ENCODE measurements around the gene CEP85. TPM values are rescaled to one million over a fixed set of nuclear protein-coding genes. Genes with fewer than 3 reads are reported as not detected.

Gene CEP85
- total RNA-seq, 3 donors from 2014 or later = 10.7 to 15.9 (median 15.6) TPM

DNA sequence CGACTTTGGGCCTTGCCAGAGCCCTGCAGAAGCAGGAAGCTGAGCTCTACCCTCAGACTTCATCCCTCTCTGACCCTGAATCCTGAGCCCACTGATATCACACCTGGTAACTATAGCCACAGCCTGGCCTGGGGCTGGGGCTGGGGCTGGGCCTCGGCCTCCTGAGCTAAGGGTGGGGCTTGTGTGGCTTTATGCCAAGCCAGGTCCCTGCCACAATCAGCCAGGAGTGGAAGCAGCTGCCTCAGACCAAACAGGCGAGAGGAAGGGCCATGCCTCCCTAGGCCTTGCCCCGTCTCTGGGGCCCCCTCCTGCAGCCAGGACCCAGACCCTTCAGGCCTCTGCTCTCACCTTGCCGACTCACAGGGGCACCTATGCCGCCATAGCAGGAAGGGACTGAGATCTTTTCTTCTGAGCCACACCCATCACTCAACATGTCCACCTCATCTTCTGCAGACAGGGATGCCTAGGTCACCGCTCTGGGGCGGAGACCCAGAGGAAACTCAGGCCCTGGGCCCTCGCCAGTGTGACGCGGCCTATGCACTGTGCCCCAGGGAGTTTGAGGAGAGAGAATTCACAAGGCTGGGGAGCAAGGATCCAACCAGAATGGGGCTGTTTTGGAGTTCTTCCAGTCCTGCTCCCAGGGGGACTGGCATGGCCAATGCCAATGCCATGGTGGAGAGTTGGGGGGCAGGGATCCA is 66.7 kb downstream of the CEP85 start:
- Histone ChIP-seq H3K4me3 (no peak overlapping the region), H3K36me3 (ENCODE audit: low read depth) (no peaks in the 10 kb centered on the region), H3K9me3 (no peaks in the 10 kb centered on the region), H3K4me1 (ENCODE audit: low read depth) (peaks cover 3% of the 10 kb centered on the region)
- TF ChIP-seq, protein P1, sequence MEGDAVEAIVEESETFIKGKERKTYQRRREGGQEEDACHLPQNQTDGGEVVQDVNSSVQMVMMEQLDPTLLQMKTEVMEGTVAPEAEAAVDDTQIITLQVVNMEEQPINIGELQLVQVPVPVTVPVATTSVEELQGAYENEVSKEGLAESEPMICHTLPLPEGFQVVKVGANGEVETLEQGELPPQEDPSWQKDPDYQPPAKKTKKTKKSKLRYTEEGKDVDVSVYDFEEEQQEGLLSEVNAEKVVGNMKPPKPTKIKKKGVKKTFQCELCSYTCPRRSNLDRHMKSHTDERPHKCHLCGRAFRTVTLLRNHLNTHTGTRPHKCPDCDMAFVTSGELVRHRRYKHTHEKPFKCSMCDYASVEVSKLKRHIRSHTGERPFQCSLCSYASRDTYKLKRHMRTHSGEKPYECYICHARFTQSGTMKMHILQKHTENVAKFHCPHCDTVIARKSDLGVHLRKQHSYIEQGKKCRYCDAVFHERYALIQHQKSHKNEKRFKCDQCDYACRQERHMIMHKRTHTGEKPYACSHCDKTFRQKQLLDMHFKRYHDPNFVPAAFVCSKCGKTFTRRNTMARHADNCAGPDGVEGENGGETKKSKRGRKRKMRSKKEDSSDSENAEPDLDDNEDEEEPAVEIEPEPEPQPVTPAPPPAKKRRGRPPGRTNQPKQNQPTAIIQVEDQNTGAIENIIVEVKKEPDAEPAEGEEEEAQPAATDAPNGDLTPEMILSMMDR (IDR thresholded peaks at IDR 0.05) = no peak
- DNase-seq (no peak), ATAC-seq (no peak)
- intact Hi-C loops (cut with DNase I, micrococcal nuclease) = no loop called here

DNA sequence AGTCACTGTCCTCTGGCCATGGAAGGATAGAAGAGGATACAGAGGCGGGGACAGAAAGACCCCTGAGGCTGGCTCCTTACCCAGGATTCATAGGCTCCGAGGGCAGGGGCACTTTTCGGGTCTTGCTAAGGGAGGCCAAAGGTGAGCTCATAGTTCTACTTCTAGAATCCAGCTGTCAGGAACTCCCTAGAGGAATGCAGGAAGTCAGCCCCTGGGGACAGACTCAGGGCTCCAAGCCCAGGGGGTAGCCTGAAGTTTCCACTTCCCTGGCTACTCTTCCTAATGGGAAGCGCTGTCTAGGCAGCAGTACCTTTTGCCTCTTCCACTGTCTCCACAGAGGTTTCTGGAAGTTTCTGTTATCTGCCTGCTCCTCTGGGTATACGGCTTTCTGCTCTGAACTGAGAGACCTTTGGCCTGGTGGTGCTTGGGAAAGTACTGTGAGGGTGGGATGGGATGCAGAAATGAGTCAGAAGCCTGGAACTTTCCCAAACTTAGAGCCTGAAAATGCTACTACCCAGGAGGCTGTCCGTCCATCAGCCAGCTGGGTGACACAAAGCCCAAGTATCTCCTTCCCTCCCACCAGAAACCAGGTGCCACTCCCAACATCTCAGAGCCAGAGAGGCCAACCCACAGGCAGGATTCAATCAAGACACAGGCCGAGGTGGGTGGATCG is 68.9 kb downstream of the CEP85 start:
- no peak overlapping the region for H3K4me3 ChIP-seq
- no peaks in the 10 kb centered on the region for H3K9me3 ChIP-seq
- H3K36me3 ChIP-seq (ENCODE audit: low read depth) = no peaks in the 10 kb centered on the region
- DNase-seq = no peak
- TF ChIP-seq, protein P1 (IDR thresholded peaks at IDR 0.05) = no peak
- no peak for ATAC-seq
- intact Hi-C loops (cut with DNase I, micrococcal nuclease) = no loop called here
- H3K4me1 ChIP-seq (ENCODE audit: low read depth) = peaks cover 6% of the 10 kb centered on the region

DNA sequence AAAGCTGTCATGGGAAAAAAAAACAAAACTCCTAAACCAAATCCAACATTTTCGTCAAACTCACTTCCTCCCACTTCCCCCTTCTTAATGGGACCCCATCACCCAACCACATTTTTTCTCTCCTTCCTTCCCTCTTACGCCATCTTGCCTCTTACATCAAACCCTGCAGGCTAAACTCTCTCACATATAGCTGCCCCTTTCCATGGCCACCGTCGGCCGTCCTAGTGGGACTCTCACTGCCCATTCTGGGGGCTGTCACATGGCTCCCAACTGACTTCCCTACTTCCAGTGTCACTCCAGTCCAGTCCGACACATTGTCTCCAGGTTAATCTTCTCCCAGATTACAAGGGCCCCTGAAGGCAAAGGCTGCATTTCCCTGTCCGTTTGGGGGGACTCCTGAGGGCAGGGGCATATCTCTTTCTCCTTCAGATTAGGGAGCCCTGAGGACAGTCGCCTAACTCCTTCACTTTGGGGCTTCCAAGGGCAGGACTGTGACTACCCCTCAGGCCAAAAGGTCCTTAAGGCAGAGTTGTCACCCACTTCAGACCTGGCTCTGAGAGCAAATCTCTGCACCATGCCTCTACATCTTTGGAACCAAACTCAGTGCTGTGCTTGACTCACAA is 71.8 kb downstream of the CEP85 start:
- intact Hi-C loops (cut with DNase I, micrococcal nuclease) = no loop called here
- Histone ChIP-seq H3K36me3 (ENCODE audit: low read depth) (no peaks in the 10 kb centered on the region), H3K4me3 (peak overlapping the region; percentile 68), H3K4me1 (ENCODE audit: low read depth) (peaks cover 6% of the 10 kb centered on the region), H3K9me3 (no peaks in the 10 kb centered on the region)
- DNase-seq = no peak
- TF ChIP-seq, protein P1 (IDR thresholded peaks at IDR 0.05) = no peak
- peak; percentile 5 for ATAC-seq

GRCh38 chr1:26306290-26307229 is 72.6 kb downstream of the CEP85 start, which contains the start of gene UBXN11:
Gene UBXN11 (minus strand): TSS chr1:26306636. CDS start chr1:26302883, 3,753 bp downstream.
- ATAC-seq = peak; percentile 99

More at GRCh38 chr1:26306290-26307229, 72.6 kb downstream of the CEP85 start, which contains the start of gene UBXN11:
- peak; percentile 91 to 96 (median 95) for DNase-seq
- intact Hi-C loops (cut with DNase I, micrococcal nuclease) = no loop called here
- peaks cover 6% of the 10 kb centered on the region for H3K4me1 ChIP-seq (ENCODE audit: low read depth)
- no peaks in the 10 kb centered on the region for H3K9me3 ChIP-seq
- H3K4me3 ChIP-seq = peak within 1 kb of the TSS; percentile 68
- no peaks in the 10 kb centered on the region for H3K36me3 ChIP-seq (ENCODE audit: low read depth)
- TF ChIP-seq, protein P1 (IDR thresholded peaks at IDR 0.05) = no peak

Data from mucosa of descending colon (tissue), 3 donors.